HG03060 (cell line): ENCODE measurements around the gene MMP23B.
"Not testable (repeated sequence)": the region's sequence is repeated elsewhere in the genome, so short reads cannot be mapped to it uniquely, and the experiment has no call there.

Source experiments
- ATAC-seq: cut with Tn5 transposase; IDR thresholded peaks from one replicate; pipeline ENCODE4 v1.9.1; 2021; ENCODE audit warnings: low read depth, moderate number of reproducible peaks; ENCODE audit not compliant: unreplicated experiment

Gene MMP23B

DNA sequence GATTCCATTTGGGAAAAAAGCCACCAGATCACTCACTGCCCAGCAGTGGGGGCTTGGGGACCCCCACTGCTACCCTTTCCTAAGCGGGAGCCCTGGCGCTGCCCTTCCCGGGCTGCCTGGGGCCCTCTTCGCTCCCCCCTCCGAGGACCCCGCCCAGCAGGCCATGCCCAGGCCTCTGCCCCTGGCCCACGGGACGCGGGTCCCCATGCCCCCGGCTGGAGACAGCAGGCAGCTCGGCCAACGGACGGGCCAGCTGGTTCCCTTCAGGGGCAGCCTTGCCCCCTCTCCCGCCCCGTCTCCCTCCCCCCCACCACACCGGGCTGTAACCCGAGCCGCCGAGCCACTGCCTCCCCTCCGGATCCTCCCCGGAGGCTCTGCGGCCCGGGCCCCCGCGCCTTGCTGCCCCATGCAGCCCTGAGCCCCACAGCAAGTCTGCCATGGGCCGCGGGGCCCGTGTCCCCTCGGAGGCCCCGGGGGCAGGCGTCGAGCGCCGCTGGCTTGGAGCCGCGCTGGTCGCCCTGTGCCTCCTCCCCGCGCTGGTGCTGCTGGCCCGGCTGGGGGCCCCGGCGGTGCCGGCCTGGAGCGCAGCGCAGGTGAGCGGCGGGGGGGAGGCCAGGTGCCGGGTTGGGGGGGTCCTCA, at the start of gene MMP23B:
TSS of gene MMP23B (plus strand) at position 392 of the 639 bp plus-strand sequence. CDS start at position 438, 46 bp downstream.
- no peak for ATAC-seq

DNA sequence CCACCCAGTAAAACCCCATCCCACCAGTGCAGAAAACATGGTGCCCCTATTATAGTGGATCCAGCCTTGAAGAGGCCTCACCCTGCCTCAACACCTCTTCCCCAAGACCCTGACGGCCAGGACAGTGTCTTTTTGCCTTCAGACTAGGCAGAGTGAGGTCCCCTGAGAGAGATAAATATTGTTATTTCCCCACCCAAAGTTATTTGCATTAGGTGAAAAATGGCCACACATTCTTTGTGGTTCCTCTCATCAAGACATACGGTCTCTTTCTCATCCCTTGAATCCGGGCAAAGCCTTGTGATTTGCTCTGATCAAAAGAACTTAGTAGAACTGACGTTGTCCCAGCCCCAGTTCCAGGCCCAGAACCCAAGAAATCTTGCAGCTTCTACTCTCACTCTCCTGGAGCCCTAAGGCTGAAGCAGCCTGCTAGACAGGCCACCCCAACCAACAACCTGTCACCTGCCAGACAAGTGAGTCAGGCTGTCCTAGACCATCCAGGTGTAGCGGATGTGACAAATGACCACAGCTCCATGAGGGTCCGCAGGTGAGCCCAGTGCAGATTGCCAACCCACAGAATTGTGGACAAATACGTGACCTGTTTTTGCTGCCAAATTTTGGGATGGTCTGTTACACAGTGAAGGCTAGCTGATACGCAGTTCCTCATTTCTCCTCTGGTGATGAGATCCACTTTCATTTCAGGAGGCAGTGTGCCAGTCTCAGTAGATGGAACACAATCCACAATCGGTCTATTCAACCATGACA, 49.2 kb upstream of the MMP23B start:
- ATAC-seq, result no peak

DNA sequence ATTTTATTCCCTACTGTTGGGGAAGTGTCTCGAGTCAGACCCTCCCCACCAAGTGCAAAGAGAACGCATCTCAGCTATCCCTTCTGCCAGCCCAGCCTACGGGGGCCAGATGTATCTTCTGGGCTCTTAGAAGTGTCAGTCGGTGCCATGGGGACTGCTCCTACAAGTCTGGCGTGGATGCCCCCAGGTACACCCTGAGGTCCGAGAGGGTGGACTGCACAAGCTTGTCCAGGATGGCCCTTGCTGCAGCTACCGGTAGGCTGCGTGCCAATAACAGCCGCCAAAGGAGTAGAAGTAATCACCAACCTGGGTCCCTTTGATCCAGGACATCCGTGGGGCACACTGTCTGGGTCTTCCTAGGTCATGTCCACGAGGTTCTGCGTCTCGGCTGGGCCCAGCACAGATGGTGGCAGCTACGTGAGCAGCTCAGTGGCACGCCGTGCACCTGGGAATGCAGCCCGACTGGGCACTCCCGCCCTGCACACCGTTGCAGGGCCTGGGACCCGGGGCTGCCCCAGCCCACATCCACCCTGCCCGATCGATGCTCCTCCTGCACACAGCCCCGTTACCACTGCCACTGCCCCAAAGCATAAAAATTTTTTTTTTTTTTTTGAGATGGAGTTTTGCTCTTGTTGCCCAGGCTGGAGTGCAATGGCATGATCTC, 48.5 kb upstream of the MMP23B start:
- ATAC-seq, result no peak

DNA sequence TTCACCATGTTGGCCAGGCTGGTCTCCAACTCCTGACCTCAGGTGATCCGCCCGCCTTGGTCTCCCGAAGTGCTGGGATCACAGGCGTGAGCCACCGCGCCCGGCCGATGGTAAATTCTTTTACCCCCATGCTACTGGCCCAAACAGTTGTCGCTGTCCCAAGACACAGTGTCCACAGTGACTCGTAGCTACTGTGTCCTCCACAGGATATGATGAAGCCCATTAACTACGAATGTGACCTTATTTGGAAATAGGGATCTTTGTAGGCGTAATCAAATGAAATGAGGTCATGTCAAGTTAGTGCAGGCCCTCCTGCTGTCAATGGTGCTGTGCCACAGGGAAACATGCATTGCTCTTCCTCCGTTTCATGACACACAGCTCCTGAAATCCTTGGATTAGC, 40.5 kb upstream of the MMP23B start:
- no peak for ATAC-seq

DNA sequence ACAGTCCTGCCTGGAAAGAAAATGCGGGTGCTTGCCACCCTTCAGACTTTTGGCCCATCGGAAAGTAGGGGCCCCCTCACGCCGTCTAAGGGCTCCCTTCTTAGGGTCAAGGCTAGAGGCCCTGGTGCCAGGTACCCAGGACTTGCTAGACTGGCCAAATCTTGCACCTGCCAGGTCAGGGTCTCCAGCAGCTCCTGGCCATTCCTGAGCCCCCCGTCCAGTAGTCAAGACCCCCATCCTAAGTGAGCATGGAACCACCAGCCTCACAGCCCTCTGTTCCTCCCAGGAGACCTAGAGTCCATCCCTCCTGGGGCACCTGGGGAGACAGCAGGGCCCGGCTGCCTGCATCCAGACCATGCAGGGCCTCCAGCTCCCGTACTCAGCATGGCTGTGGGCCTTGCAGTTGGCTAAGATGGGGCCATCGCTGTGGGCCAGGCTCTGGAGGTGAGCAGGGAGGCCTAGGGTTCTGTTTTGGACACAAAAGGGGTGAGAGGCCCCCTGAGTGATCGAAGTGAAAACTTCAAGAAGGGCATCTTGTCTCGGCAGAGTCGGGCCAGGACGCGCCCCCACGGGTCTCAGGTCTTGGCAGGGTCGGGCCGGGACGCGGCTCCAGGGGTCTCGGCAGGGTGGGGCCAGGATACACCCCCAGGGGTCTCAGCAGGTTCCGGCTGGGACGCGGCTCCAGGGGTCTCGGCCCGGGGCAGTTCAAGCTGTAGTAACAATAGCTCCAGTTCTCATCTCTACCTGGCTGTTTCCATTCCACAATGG, 38.0 kb upstream of the MMP23B start:
- ATAC-seq, result no peak

DNA sequence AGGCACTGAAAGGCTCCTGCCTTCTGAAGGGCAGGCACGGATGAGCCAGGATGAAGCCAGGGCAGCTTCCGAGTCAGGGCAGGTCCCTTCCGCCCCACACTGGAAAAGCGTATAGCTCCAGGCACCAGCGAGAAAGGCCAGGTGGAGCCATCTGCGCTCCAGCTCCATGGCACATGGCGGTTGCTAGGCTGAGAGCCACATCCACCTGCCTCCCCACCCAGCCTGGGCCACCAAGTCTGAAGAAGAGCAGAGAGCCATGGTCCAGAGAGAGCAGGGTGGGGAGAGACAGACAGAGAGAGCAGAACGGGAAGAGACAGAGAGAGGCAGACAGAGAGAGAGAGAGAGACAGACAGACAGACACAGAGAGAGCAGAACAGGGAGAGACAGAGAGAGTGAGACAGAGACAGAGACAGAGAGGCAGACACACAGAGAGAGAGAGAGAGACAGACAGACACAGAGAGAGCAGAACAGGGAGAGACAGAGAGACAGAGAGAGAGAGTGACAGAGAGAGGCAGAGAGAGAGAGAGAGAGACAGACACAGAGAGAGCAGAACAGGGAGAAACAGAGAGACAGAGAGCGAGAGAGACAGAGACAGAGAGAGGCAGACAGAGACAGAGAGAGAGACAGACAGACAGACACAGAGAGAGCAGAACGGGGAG, 37.2 kb upstream of the MMP23B start:
- no peak for ATAC-seq

DNA sequence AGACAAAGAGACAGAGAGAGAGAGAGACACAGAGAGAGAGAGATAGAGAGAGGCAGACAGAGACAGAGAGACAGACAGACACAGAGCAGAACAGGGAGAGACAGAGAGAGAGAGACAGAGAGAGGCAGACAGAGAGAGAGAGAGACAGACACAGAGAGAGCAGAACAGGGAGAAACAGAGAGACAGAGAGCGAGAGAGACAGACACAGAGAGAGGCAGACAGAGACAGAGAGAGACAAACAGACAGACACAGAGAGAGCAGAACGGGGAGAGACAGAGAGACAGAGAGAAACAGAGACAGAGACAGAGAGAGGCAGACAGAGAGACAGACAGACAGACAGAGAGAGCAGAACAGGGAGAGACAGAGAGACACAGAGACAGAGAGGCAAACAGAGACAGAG, 36.6 kb upstream of the MMP23B start:
- not testable (repeated sequence) for ATAC-seq

DNA sequence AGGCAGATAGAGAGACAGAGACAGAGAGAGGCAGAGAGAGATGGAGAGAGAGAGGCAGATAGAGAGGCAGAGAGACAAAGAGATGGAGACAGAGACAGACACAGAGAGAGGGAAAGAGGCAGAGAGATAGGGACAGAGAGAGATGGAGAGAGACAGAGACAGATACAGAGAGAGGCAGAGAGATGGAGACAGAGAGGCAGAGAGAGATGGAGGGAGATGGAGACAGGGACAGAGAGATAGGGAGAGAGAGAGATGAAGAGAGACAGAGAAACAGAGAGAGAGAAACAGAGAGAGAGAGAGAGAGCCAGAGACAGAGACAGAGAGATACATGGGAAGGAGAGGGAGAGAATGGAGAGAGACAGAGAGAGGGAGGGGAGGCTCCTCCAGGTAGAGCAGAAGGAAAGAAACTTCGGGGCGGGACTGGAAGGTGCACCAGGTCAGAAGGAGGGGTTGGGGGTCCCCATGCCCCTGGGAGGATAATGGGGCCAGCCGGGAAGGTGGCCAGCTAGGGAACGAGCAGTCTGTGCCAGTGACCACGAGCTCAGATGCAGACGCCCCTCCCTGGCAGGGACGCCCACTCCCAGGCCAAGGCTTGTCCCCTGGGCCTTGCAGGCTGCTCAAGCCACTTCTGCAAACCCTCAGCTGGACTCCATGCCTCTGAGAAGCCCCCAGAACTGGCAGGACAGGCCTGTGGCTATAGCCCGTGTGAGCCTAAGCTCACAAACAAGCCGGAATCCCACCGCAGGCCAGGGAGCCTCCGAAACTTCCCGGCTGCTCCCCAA, 35.3 kb upstream of the MMP23B start:
- ATAC-seq, result no peak

DNA sequence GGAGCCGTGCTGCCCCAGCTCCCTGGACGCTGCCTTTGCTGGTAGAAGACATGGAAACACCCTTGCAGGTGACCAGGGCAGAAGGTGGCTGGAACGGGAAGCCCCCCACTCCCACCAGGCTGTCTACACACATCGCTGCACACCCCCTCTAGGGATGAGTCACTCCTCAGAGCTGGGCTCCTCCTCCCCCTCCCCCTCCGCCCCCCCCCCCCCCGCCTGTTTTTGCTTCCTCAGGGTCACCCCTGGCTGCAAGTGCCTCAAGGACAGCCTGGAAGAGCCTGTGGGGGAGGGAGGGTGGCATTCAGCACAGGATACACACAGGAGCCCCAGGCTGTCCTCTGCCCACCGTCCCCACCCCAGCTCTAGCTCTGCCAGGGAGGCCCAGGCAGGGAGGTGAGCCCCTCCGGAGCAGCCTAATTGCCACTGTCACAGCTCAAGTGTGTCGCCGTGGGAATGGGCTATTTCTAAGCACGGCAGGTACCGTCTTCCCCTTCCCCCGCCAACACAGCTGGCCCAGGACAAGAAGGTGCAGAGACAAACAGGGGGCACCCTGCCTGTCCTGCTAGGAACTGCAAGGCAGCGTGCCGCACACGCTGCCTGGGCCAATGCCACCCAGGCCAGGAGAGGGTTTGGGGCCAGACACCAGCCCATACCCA, 34.6 kb upstream of the MMP23B start:
- ATAC-seq, result no peak

DNA sequence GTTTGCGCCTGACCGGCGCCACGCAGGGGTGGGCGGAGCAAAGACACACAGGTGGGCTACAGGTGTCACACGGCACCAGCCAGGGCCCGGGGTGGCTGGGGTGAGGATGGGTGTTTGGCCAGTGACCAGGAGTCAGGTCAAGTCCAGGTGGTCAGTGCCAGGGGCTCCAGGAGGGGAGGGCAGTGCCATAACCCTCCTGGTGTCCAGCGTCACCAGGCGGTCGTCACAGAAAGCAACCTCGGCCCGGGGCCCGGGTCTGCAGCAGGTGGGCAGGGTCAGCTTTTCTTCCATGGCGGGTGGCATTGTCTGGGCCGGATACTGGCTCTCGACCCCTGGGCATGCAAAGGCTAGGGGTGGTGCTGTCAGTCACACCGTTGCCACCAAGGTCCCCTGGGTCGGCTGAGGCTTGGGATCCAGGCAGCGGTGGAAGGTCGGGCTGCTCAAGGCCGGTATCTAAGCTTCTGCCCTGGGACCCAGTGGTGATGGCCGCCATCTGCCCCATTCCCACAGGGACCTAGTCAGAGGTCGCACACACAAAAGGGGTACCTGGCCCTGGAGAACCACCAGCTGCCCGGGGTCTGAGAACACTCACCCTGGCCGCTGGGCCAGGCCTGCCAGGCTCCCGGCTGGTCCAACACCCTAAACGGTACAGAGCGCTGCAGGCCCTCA, 33.8 kb upstream of the MMP23B start:
- no peak for ATAC-seq

DNA sequence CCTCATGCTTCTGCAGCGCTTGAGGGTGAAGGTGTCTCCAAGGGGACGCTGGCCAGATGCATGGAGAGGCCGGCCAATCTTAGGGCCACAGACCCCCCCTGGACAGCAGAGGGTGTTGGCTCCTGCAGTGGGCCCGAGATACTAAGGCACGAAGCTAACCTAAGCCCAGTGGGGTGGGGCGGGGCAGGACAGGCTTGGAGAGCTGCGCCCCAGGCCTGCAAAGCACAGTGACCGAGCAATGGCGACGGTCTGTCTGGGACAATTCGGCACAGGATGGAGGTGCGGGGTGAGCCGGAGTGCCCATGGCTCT, 33.3 kb upstream of the MMP23B start:
- ATAC-seq, result no peak

DNA sequence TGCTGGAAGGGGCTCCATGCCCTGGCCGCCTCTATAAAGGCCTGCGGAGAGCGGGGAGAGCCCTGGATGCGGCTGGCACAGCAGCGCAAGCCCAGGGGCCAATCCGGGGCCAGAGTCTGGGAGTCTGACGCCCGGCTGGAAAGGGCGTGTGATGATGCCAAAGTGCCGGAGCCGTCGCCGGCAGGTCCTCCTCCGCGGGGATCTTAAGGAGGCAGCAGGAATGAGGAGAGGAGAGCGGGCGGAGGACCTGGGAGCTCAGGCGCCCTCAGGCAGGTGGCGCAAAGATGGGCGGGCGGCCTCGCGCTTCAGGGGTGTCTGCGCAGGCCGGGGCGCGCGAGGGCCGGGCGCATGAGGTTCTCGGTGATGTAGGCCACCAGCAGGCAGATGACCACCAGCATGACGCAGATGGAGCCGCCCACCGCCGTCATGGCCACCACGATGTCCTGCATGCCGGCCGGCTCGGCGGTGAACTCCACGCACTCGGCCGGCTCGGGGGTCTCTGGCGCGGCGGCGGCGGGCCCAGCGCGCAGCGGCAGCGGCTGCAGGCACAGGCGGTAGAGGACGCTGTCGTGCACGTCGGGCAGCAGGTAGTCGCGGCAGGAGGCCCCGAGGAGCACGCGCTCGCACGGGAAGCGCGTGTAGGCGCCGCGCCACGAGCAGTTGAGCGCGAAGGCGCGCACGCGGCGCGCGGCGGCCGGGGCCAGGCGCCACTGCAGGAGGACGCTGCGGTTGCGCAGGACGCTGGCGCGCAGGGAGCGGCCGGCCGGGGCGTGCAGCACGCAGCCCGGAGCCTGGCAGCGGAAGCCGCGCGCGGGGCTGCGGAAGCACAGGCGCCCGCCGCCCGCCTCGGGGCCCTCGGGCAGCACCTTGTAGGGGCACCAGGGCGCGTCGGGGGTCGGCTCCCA, 32.7 kb upstream of the MMP23B start:
- no peak for ATAC-seq

DNA sequence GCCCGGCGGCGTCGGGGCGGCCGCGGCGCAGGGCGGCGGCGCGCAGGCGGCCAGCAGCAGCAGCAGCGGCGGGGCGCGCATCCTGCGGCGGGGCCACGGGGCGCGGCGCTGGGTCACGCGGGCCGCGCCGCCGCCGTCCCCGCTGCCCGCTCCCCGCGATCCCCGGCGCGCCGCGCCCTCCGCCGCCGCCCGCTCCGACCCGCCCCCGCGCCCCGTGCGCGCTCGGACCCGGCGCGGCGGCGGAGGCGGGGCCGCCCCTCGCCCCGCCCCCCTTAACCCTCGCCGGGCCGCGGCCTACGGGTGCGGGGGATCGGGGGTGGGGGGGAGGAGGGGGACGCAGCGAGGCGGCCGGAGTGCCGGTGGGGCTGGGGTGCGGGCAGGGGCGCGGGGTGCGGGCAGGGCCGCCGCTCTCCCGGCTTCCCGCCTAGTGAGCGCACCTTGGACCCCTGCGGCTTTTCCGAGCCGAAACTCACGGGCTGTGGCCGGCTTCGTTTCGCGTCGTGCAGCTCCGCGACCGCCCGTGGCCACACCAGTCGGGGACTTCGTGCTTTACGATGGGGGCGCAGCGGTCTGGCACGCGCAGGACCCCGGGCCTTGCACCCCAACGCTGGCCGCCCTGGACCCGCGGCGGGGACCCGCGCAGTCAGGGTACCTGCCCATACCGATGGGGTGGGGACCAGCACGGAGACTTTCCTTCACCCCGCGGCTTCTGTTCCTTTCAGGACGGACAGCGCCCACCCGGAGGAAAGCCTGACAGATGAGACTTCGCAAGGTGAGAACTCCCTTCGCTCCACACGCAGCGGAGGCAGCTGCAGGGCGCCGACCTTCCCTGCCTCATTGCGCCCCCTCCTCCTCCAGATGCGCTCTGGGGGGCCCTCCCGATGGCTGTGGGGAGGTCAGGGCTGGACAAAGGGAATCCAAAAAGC, 31.8 kb upstream of the MMP23B start, which contains the start of gene FNDC10:
TSS of gene FNDC10 (minus strand) at position 201 of the 926 bp plus-strand sequence. CDS start at position 81, 120 bp downstream.
- no peak for ATAC-seq

DNA sequence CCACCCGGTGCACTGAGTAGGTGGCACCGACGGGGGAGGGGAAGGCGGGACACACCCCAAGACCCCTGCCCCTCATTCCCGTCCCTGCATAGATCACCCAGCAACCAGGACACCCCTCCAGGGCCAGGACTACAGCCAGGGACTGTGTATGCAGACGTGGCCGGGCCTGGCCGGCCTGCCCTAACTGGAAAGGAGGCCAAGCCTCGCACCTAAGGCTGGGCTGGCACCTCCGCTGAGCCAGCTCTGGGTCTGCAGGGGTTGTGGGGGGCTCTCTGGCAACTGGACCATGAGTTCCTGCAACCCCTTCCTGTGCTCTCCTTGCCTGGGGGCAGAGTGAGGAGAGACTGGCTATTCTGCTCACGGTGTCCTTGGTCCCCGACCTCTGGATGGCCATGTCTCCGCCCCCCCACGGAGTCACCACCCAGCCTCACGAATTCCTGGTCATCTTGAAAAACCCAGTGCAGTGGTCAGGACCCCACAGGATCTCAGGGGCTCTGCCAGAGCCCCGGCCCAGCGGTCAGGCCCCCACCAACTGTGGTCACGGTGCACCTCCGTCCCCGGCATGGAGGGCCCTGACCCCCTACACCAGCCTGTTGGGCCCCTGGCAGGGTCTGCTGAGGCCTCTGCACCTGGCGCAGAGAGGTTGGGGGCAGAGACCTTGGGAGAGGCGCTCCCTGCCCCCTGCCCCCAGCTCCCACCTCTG, 31.0 kb upstream of the MMP23B start:
- ATAC-seq, result no peak

DNA sequence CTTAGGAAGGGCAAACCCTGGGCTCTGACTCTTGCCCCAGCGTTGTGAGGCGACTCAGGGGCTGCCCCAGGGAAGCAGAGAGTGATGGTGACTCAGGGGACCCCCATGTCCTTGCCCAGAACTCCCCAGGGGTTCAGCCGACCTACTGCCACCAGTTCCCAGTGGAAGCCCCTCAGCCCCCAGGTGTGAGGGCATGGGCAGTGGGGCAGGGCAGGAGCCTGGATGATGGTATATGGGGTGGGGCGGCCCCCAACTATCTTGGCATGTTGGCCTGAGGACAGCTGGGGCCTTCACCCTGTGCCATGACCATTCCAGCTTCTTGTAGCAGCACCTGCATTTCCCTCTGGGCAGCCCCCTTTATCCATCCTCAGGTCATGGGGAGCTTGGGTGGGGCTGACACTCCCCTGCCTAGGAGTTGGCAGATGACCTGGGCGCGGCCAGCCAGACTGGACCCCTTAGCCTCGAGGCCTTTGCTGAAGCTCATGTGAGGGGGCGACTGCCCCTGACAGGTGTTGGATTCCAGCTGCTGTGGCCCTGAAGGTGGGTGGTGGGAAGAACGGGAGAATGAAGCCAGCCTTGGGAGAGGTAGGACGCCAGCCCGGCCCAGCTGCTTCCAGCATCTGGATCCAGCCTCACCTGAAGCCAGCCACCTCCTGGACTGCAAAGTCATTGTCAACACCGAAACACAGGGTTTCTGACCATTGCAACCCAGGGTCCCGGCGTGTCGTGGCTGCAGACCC, 30.2 kb upstream of the MMP23B start:
- no peak for ATAC-seq
